ENCODE data around the gene UBXN10.

UBXN10 gene

GRCh38 chr1:20183035-20183434 lies 2.9 kb upstream of the UBXN10 start:
- no peaks in the 10 kb centered on the region for H3K36me3 ChIP-seq
- H3K27me3 ChIP-seq (ENCODE audit: insufficient read depth, low read depth, severe bottlenecking), result peaks cover 10% of the 10 kb centered on the region
- H3K4me3 ChIP-seq (ENCODE audit: low read depth, low read length), result no peak overlapping the region
- no peak for TF ChIP-seq CTCF (IDR thresholded peaks at IDR 0.05; ENCODE audit: low read depth, low read length)
- H3K27ac ChIP-seq, result no peak overlapping the region
- H3K9me3 ChIP-seq (ENCODE audit: severe bottlenecking), result no peaks in the 10 kb centered on the region
- DNase-seq, result no peak

GRCh38 chr1:20183616-20184271 lies 2.2 kb upstream of the UBXN10 start:
- no peak for DNase-seq
- TF ChIP-seq CTCF (IDR thresholded peaks at IDR 0.05; ENCODE audit: low read depth, low read length), result no peak
- Histone ChIP-seq H3K27me3 (ENCODE audit: insufficient read depth, low read depth, severe bottlenecking) (peaks cover 14% of the 10 kb centered on the region), H3K4me3 (ENCODE audit: low read depth, low read length) (no peak overlapping the region), H3K9me3 (ENCODE audit: severe bottlenecking) (no peaks in the 10 kb centered on the region), H3K36me3 (no peaks in the 10 kb centered on the region), H3K27ac (no peak overlapping the region)

- peaks cover 20% of the 10 kb centered on the region for H3K27me3 ChIP-seq (ENCODE audit: insufficient read depth, low read depth, severe bottlenecking)
- no peaks in the 10 kb centered on the region for H3K9me3 ChIP-seq (ENCODE audit: severe bottlenecking)
- no peaks in the 10 kb centered on the region for H3K36me3 ChIP-seq
- H3K27ac ChIP-seq, result no peak overlapping the region
- H3K4me3 ChIP-seq (ENCODE audit: low read depth, low read length), result no peak overlapping the region
- no peak for TF ChIP-seq CTCF (IDR thresholded peaks at IDR 0.05; ENCODE audit: low read depth, low read length)
- no peak for DNase-seq
Observed at GRCh38 chr1:20184481-20184900, 1.4 kb upstream of the UBXN10 start.

- Histone ChIP-seq H3K4me3 (ENCODE audit: low read depth, low read length) (peak overlapping the region; percentile 48), H3K27me3 (ENCODE audit: insufficient read depth, low read depth, severe bottlenecking) (peaks cover 20% of the 10 kb centered on the region), H3K9me3 (ENCODE audit: severe bottlenecking) (no peaks in the 10 kb centered on the region), H3K36me3 (no peaks in the 10 kb centered on the region), H3K27ac (no peak overlapping the region)
- no peak for TF ChIP-seq CTCF (IDR thresholded peaks at IDR 0.05; ENCODE audit: low read depth, low read length)
- DNase-seq, result no peak
Observed at GRCh38 chr1:20184997-20185833, 681 bp upstream of the UBXN10 start.

- H3K27me3 ChIP-seq (ENCODE audit: insufficient read depth, low read depth, severe bottlenecking), result peaks cover 20% of the 10 kb centered on the region
- H3K27ac ChIP-seq, result no peak overlapping the region
- no peaks in the 10 kb centered on the region for H3K9me3 ChIP-seq (ENCODE audit: severe bottlenecking)
- no peaks in the 10 kb centered on the region for H3K36me3 ChIP-seq
- no peak overlapping the region for H3K4me3 ChIP-seq (ENCODE audit: low read depth, low read length)
- DNase-seq, result no peak
- TF ChIP-seq CTCF (IDR thresholded peaks at IDR 0.05; ENCODE audit: low read depth, low read length), result no peak
Observed at GRCh38 chr1:20187103-20187812, 1.4 kb downstream of the UBXN10 start.
